ENCODE measurements around the gene PTPRS.
"Not testable (repeated sequence)": the region's sequence is repeated elsewhere in the genome, so short reads cannot be mapped to it uniquely, and the experiment has no call there.

The PTPRS gene

DNA sequence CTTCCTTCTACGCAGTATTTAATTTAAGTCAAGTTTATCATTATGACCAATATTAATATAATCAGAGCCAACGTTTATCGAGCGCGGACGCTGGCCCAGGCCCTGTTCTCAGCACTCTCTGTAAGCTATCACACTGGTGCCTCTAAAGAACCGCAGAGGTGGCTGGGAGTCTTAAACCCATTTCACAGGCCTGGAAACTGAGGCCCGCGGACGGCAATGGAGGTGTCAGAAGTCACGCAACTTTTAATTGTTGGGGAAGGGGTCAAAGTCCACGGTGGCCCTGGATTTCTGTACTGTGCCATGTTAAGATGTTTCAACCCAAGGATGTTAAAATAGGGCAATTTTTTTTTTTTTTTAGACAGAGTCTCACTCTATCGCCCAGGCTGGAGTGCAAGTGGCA, 8.8 kb downstream of the PTPRS start:
- H3K27ac ChIP-seq, result no peak overlapping the region
- TF ChIP-seq CTCF (IDR thresholded peaks at IDR 0.05) (no peak), ZFX (IDR thresholded peaks at IDR 0.05; ENCODE audit: borderline replicate concordance) (no peak)

DNA sequence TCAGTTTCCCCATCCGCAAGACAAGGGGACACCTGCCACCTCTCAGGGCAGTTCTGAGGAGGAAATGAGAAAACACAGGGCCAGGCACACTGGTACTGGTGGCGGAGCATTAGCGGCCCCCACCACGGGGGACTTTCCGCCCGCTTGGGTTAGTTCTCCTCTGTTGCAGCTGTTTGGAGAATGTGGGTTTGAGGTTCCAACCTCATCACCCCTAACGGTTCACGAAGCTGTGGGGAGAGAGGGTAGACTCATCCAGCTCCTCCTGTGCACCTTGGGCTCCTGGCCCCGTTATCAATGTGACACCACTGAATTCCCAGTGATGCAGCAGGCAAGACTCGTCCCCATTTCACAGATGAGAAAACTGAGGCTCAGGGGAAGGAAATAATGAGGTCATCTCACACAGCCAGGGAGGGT, 10.3 kb downstream of the PTPRS start:
- H3K27ac ChIP-seq, result no peak overlapping the region
- TF ChIP-seq CTCF (IDR thresholded peaks at IDR 0.05) (no peak), ZFX (IDR thresholded peaks at IDR 0.05; ENCODE audit: borderline replicate concordance) (no peak)

DNA sequence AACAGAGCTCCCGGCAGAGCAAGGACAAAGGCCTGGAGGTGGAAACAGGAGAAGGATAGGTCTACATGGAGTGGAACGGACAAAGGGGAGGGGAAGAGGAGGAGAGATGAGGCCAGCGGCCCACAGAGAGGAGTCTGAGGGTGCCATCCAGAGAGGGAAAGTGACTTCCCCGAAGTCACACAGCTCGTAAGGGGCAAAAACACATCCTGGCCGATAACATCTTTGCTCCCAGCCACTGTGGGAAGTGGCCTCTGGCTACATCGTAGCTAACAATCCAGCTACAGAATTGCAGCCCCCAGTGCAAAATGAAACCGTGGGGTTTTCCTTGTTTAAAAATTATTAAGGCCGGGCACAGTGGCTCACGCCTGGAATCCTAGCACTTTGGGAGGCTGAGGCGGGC, 11.5 kb downstream of the PTPRS start:
- TF ChIP-seq CTCF (IDR thresholded peaks at IDR 0.05) (no peak), ZFX (IDR thresholded peaks at IDR 0.05; ENCODE audit: borderline replicate concordance) (no peak)
- H3K27ac ChIP-seq, result no peak overlapping the region

DNA sequence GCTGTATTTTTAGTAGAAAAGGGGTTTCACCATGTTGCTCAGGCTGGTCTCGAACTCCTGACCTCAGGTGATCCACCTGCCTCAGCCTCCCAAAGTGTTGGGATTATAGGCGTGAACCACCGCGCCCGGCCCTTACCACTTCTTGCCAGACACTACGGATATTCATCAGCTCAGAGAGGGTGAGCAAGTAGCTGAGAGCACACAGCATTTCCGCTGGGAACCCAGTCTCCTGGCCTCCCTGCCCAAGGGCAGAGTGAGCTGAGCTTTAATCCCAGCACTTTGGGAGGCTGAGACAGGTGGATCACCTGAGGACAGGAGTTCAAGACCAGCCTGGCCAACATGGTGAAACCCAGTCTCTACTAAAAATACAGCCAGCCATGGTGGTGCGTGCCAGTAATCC, 12.2 kb downstream of the PTPRS start:
- not testable (repeated sequence) for H3K27ac ChIP-seq

GRCh38 chr19:5326986-5327623, 13.5 kb downstream of the PTPRS start:
- TF ChIP-seq ZFX (IDR thresholded peaks at IDR 0.05; ENCODE audit: borderline replicate concordance), result no peak
- no peak for TF ChIP-seq CTCF (IDR thresholded peaks at IDR 0.05)
- no peak overlapping the region for H3K27ac ChIP-seq

- no peak overlapping the region for H3K27ac ChIP-seq
- TF ChIP-seq ZFX (IDR thresholded peaks at IDR 0.05; ENCODE audit: borderline replicate concordance) (no peak), CTCF (IDR thresholded peaks at IDR 0.05) (no peak)
Measured at GRCh38 chr19:5326545-5326944, 14.1 kb downstream of the PTPRS start.

- H3K27ac ChIP-seq, result no peak overlapping the region
- TF ChIP-seq CTCF (IDR thresholded peaks at IDR 0.05) (no peak), ZFX (IDR thresholded peaks at IDR 0.05; ENCODE audit: borderline replicate concordance) (no peak)
Measured at GRCh38 chr19:5324947-5325346, 15.7 kb downstream of the PTPRS start.

- TF ChIP-seq ZFX (IDR thresholded peaks at IDR 0.05; ENCODE audit: borderline replicate concordance) (no peak), CTCF (IDR thresholded peaks at IDR 0.05) (no peak)
- H3K27ac ChIP-seq, result no peak overlapping the region
Measured at GRCh38 chr19:5323475-5323811, 17.2 kb downstream of the PTPRS start.

Data from 22Rv1 (cell line).